ENCODE results near the gene RUSF1.
"Not testable (repeated sequence)": the region's sequence is repeated elsewhere in the genome, so short reads cannot be mapped to it uniquely, and the experiment has no call there.

The RUSF1 gene

GRCh38 chr16:31503555-31503954 is 4.6 kb downstream of the RUSF1 start:
- Histone ChIP-seq H3K4me1 (peaks cover 12% of the 10 kb centered on the region), H3K36me3 (replicated peaks) (peaks cover 16% of the 10 kb centered on the region)
- DNase-seq (ENCODE audit: low spot score in 2 of 2); H3K27me3 ChIP-seq (ENCODE audit: low read depth); H3K4me3 ChIP-seq; in situ Hi-C loops (cut with MboI; ENCODE audit: low sequenced_read_pairs); H3K9me3 ChIP-seq: not testable (repeated sequence)

- H3K4me1 ChIP-seq: peaks cover 12% of the 10 kb centered on the region
- no peak overlapping the region for H3K4me3 ChIP-seq
- H3K27me3 ChIP-seq (ENCODE audit: low read depth): no peaks in the 10 kb centered on the region
- no peak for DNase-seq (ENCODE audit: low spot score in 2 of 2)
- H3K36me3 ChIP-seq (replicated peaks): peaks cover 11% of the 10 kb centered on the region
- in situ Hi-C loops (cut with MboI; ENCODE audit: low sequenced_read_pairs): no loop called here
- H3K9me3 ChIP-seq: no peaks in the 10 kb centered on the region
These were observed 5.2 kb downstream of the RUSF1 start for GRCh38 chr16:31502981-31503380.

DNA sequence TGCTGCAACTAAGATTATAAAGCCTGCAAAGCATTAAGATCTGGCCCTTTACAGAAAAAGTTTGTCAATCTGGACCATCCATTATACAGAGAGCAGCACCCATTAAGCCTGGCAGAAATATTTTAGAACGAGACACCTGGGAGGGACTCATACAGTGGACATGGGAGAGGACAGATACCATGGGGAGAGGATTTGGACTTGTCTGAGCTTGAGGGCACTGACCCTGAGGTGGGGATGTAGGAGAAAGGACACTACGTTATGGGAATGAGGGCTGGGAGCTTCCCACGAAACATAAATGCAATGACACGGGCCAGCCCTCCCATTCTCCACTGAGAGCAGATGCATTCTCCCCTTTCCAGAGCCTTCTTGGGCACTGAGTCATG is 6.2 kb downstream of the RUSF1 start:
- peaks cover 7% of the 10 kb centered on the region for H3K36me3 ChIP-seq (replicated peaks)
- in situ Hi-C loops (cut with MboI; ENCODE audit: low sequenced_read_pairs): no loop called here
- H3K4me1 ChIP-seq: peaks cover 12% of the 10 kb centered on the region

GRCh38 chr16:31501226-31501965 is 6.8 kb downstream of the RUSF1 start:
- H3K4me3 ChIP-seq: no peak overlapping the region
- H3K27me3 ChIP-seq (ENCODE audit: low read depth): no peaks in the 10 kb centered on the region
- H3K9me3 ChIP-seq: no peaks in the 10 kb centered on the region
- DNase-seq (ENCODE audit: low spot score in 2 of 2): no peak
- in situ Hi-C loops (cut with MboI; ENCODE audit: low sequenced_read_pairs): no loop called here
- peaks cover 10% of the 10 kb centered on the region for H3K36me3 ChIP-seq (replicated peaks)
- H3K4me1 ChIP-seq: peaks cover 12% of the 10 kb centered on the region

More for the DNA sequence above, 6.2 kb downstream of the RUSF1 start:
- H3K27me3 ChIP-seq (ENCODE audit: low read depth): no peaks in the 10 kb centered on the region
- H3K4me3 ChIP-seq: no peak overlapping the region
- peak in 1 of 2 experiments; percentile 46 for DNase-seq (ENCODE audit: low spot score in 2 of 2)
- H3K9me3 ChIP-seq: no peaks in the 10 kb centered on the region

DNA sequence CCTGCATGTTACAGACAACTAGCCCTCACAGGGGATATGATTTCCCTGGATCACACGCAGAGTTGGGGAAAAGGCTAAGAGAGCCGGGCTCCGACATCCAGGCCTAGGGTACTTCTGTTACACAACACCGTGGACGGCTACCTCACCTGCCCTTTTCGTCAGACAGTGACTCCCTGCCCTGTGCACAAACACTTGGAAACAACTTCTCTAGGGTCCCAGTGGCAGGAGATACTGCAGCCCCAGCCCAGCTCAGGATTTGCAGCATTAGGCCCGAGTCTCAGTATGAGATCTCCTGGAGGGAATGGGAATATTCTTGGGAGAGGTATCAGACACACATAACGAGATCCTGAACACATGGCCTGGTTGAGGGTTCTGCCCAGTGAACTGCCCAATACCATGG is 8.3 kb downstream of the RUSF1 start:
- H3K36me3 ChIP-seq (replicated peaks): peaks cover 15% of the 10 kb centered on the region
- no peak overlapping the region for H3K4me3 ChIP-seq
- peaks cover 12% of the 10 kb centered on the region for H3K4me1 ChIP-seq
- no peak for DNase-seq (ENCODE audit: low spot score in 2 of 2)
- H3K9me3 ChIP-seq: no peaks in the 10 kb centered on the region
- no peaks in the 10 kb centered on the region for H3K27me3 ChIP-seq (ENCODE audit: low read depth)
- in situ Hi-C loops (cut with MboI; ENCODE audit: low sequenced_read_pairs): no loop called here

DNA sequence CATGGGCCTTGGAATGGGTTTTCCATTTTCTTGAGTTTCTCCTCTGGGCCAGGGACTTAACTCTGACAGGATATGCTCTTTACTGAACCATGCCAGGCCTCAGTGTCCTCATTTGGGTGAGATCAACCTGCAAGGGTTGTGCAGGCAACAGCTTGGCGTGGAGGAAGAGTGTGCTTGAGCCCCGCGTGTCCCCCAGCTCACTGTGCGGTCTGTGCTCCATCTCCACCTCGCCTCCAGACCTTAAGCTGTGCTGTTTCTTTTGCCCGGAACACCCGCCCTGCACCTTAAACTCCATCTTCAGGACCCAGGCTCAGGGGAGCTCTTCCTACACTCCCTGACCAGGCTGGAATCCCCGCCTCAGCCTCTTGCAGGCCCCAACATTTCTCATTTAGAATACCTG is 9.7 kb downstream of the RUSF1 start:
- Histone ChIP-seq H3K36me3 (replicated peaks) (peaks cover 15% of the 10 kb centered on the region), H3K9me3 (no peaks in the 10 kb centered on the region), H3K4me1 (peaks cover 12% of the 10 kb centered on the region), H3K27me3 (ENCODE audit: low read depth) (no peaks in the 10 kb centered on the region), H3K4me3 (no peak overlapping the region)
- in situ Hi-C loops (cut with MboI; ENCODE audit: low sequenced_read_pairs): no loop called here
- no peak for DNase-seq (ENCODE audit: low spot score in 2 of 2)

GRCh38 chr16:31496670-31497069 is 11.5 kb downstream of the RUSF1 start:
- Histone ChIP-seq H3K9me3 (no peaks in the 10 kb centered on the region), H3K4me1 (peaks cover 3% of the 10 kb centered on the region), H3K27me3 (ENCODE audit: low read depth) (no peaks in the 10 kb centered on the region), H3K36me3 (replicated peaks) (peaks cover 18% of the 10 kb centered on the region), H3K4me3 (no peak overlapping the region)
- DNase-seq (ENCODE audit: low spot score in 2 of 2): no peak
- in situ Hi-C loops (cut with MboI; ENCODE audit: low sequenced_read_pairs): no loop called here

DNA sequence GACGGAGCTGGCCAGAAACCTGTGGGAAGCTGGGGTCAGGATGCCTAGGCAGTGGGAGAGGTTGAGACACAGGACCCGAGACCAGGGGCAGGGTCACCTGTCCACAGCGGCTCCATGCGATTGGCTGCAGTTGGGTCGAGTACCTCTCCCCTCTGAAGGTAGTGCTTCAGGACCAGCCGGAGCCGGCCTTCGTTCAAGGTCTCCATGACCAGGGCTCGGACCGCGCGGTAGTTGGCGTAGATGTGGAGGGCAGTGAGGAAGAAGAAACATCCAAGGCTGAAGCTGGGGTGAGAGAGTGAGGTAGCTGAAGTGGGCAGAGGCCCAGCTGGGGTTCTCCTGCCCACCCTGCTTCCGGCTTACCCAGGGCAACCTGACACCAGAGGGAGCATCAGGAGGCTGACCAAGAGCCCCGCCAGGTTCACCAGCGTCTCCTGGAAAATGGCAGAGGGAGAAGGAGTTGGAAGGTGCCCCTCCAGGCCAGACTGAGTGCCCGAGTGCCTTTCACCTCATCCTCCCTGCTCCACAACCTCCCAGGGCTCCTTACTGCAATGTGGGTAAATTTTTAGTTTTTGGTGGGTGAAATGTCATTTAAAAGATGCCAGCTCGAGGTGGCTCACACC is 14.6 kb downstream of the RUSF1 start:
- H3K27me3 ChIP-seq (ENCODE audit: low read depth): no peaks in the 10 kb centered on the region
- in situ Hi-C loops (cut with MboI; ENCODE audit: low sequenced_read_pairs): no loop called here
- peaks cover 14% of the 10 kb centered on the region for H3K36me3 ChIP-seq (replicated peaks)

DNA sequence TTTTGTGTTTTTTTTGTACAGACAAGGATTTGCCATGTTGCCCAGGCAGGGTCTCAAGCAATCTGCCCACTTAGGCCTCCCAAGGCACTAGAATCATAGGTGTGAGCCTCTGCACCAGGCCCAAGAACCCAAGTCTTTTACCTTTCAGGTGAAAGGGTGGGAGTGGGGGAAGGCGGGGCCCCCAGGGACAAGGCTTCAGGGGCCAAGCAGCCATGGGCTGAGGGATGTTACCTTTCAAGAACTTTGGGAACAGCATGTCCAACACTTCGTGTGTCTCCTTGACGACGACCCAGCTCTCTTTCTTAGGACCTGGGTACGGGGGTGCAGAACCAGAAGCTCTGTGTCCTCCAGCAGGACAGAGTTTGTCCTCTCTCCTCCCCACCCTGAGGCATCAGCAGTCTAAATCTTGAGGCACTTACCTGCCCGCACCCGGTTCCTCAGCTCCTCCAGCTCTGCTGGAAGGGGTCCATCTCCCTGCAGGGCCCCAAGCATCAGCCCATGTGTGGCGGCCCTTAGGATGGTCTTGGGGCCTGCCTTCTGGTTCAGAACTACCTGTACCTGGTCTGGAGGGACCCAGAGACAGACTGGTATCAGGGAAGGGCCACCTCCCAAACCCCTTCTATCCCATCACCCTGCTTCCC is 16.3 kb downstream of the RUSF1 start:
- Histone ChIP-seq H3K36me3 (replicated peaks) (peaks cover 14% of the 10 kb centered on the region), H3K27me3 (ENCODE audit: low read depth) (no peaks in the 10 kb centered on the region), H3K4me1 (no peaks in the 10 kb centered on the region), H3K4me3 (no peak overlapping the region), H3K9me3 (no peaks in the 10 kb centered on the region)
- in situ Hi-C loops (cut with MboI; ENCODE audit: low sequenced_read_pairs): no loop called here
- DNase-seq (ENCODE audit: low spot score in 2 of 2): no peak

More for the DNA sequence above, 14.6 kb downstream of the RUSF1 start:
- no peaks in the 10 kb centered on the region for H3K9me3 ChIP-seq
- no peaks in the 10 kb centered on the region for H3K4me1 ChIP-seq
- no peak overlapping the region for H3K4me3 ChIP-seq
- DNase-seq (ENCODE audit: low spot score in 2 of 2): no peak

DNA sequence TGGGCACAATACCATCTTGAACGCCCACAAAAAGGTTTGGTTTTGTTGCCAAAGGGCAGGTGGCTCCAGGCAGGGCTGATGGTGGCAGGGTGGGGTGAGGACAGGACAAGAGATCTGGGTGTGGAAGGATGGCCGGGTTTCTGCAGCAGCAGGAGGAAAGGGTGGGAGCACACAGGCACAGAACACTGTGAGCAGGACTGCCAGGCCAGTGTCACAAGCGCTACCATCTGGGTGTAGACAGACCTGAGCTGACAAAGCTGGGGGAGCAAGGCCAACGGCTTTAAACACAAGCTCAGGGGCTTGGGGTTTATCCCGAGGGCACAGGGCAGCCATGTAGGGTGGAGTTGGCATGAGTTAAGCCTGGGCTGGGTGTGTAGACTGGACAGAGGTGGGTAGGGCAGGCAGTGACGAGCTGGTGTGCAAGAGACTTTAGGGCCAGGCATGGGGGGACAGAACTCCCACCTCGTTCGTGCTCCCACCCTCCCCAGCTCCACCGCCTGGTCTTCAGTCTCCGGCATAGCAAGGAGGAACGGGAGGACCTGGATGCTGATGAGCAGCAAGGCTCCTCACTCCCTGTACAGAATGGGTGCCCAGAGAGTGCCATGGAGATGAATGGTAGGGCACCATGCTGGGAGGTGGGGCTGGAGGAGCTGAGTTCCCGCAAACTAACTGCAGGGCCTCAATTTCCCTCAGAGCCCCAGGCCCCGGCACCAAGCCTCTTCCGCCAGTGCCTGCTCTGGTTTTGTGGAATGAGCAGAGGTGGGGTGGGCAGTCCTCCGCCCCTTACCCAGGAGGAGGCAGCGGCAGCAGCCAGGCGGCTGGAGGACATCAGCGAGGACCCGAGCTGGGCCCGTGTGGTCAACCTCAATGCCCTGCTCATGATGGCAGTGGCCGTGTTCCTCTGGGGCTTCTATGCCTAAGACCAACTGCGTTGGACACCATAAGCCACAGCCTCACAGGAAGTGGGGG is 18.3 kb downstream of the RUSF1 start:
- Histone ChIP-seq H3K27me3 (ENCODE audit: low read depth) (no peaks in the 10 kb centered on the region), H3K9me3 (no peaks in the 10 kb centered on the region), H3K36me3 (replicated peaks) (peaks cover 3% of the 10 kb centered on the region; the same call in 1 of the 2 replicates), H3K4me3 (no peak overlapping the region), H3K4me1 (no peaks in the 10 kb centered on the region)
- in situ Hi-C loops (cut with MboI; ENCODE audit: low sequenced_read_pairs): no loop called here
- no peak for DNase-seq (ENCODE audit: low spot score in 2 of 2)

- H3K4me3 ChIP-seq: no peak overlapping the region
- no peak for DNase-seq (ENCODE audit: low spot score in 2 of 2)
- H3K36me3 ChIP-seq (replicated peaks): peaks cover 3% of the 10 kb centered on the region; the same call in 1 of the 2 replicates
- H3K4me1 ChIP-seq: no peaks in the 10 kb centered on the region
- no peaks in the 10 kb centered on the region for H3K9me3 ChIP-seq
- in situ Hi-C loops (cut with MboI; ENCODE audit: low sequenced_read_pairs): no loop called here
- H3K27me3 ChIP-seq (ENCODE audit: low read depth): no peaks in the 10 kb centered on the region
These were observed 19.0 kb downstream of the RUSF1 start for GRCh38 chr16:31489298-31489564.

DNA sequence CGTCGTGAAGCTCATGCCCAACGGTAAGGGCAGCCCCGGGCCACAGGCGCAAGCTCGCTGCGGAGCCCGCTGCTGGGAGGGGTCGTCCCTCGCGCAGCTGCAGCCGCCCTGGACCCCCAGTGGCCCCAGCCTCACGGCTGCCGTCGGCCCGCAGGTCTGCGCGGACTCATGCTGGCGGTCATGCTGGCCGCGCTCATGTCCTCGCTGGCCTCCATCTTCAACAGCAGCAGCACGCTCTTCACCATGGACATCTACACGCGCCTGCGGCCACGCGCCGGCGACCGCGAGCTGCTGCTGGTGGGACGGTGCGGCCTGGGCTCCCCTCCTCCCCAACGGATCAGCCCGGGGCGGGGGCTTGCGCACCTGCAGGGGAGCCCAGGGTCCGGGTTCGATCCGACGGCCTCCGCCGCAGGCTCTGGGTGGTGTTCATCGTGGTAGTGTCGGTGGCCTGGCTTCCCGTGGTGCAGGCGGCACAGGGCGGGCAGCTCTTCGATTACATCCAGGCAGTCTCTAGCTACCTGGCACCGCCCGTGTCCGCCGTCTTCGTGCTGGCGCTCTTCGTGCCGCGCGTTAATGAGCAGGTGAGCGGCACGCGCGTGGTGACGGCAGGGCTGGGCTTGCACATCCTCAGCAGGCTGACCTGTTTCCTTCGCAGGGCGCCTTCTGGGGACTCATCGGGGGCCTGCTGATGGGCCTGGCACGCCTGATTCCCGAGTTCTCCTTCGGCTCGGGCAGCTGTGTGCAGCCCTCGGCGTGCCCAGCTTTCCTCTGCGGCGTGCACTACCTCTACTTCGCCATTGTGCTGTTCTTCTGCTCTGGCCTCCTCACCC is 19.5 kb downstream of the RUSF1 start:
- in situ Hi-C loops (cut with MboI; ENCODE audit: low sequenced_read_pairs): no loop called here
- no peak for DNase-seq (ENCODE audit: low spot score in 2 of 2)

More for the DNA sequence above, 19.5 kb downstream of the RUSF1 start:
- no peak overlapping the region for H3K4me3 ChIP-seq
- no peaks in the 10 kb centered on the region for H3K9me3 ChIP-seq
- H3K27me3 ChIP-seq (ENCODE audit: low read depth): no peaks in the 10 kb centered on the region
- H3K4me1 ChIP-seq: no peaks in the 10 kb centered on the region
- peaks cover 3% of the 10 kb centered on the region; the same call in 1 of the 2 replicates for H3K36me3 ChIP-seq (replicated peaks)

Measured in HAP-1 (cell line).